Measurements from ENCODE around the gene MCAM. TPM values are rescaled to one million over a fixed set of nuclear protein-coding genes. Genes with fewer than 3 reads are reported as not detected.

MCAM gene
- total and polyA plus RNA-seq, 7 donors: 2.1 to 1,033 (median 628) TPM

DNA sequence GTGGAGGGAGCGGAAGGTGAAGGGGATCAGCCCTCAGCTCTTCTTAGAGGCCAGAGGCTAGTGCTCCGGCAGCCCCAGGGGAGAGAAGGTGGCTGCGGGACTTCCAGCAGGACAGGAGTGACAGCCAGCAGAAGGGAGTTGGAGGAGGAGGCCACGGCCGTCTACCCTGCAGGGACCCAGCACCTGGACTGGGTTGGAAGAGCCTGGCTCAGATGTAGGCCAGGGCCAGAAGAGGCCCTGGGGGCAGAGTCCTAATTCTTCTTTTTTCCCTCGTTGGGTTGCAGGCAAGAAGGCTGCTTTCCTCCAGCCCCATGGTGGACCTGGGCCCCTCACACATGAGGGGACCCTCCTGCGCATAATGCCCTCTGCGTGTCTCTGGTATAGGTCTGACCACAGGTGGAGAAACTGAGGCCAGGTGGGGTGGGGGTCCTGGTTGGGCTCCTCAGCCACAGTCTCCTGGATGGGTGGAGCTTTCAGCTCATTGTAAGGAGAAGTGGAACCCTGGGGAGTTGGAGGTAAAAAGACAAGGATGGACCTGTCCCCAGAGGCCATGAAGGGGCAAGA lies 2.3 kb upstream of the MCAM start:
- DNase-seq: no peak
- Histone ChIP-seq H3K4me3 (no peak overlapping the region), H3K27me3 (no peaks in the 10 kb centered on the region), H3K9me3 (no peaks in the 10 kb centered on the region), H3K4me1 (peaks cover 0 to 87% (median 75%) of the 10 kb centered on the region in 4 donors), H3K36me3 (peaks cover 0 to 9% (median 4%) of the 10 kb centered on the region in 4 donors), H3K27ac (peak overlapping the region; percentile 93 to 99 (median 96))
- TF ChIP-seq EP300 (IDR thresholded peaks at IDR 0.05) (no peak), POLR2A (IDR thresholded peaks at IDR 0.05) (no peak), POLR2AphosphoS5 (IDR thresholded peaks at IDR 0.05) (no peak)
- TF ChIP-seq, protein P1, sequence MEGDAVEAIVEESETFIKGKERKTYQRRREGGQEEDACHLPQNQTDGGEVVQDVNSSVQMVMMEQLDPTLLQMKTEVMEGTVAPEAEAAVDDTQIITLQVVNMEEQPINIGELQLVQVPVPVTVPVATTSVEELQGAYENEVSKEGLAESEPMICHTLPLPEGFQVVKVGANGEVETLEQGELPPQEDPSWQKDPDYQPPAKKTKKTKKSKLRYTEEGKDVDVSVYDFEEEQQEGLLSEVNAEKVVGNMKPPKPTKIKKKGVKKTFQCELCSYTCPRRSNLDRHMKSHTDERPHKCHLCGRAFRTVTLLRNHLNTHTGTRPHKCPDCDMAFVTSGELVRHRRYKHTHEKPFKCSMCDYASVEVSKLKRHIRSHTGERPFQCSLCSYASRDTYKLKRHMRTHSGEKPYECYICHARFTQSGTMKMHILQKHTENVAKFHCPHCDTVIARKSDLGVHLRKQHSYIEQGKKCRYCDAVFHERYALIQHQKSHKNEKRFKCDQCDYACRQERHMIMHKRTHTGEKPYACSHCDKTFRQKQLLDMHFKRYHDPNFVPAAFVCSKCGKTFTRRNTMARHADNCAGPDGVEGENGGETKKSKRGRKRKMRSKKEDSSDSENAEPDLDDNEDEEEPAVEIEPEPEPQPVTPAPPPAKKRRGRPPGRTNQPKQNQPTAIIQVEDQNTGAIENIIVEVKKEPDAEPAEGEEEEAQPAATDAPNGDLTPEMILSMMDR (IDR thresholded peaks at IDR 0.05): no peak
- intact Hi-C loops (cut with DNase I): no loop called here
- 76 to 83% methylated on average over 8 of the region's 8 CpGs for WGBS, 2 donors

- Histone ChIP-seq H3K36me3 (peaks cover 0 to 16% (median 8%) of the 10 kb centered on the region in 4 donors), H3K27ac (peak overlapping the region; percentile 93 to 99 (median 96)), H3K27me3 (no peaks in the 10 kb centered on the region), H3K4me1 (peaks cover 0 to 81% (median 69%) of the 10 kb centered on the region in 4 donors), H3K4me3 (no peak overlapping the region), H3K9me3 (no peaks in the 10 kb centered on the region)
- WGBS, 2 donors: 71 to 72% methylated on average over 22 of the region's 22 CpGs
- TF ChIP-seq POLR2AphosphoS5 (IDR thresholded peaks at IDR 0.05) (peak; percentile 46 to 80 (median 62)), POLR2A (IDR thresholded peaks at IDR 0.05) (peak in 1 of 2 donors; percentile 32), EP300 (IDR thresholded peaks at IDR 0.05) (peak in 2 of 4 donors; percentile 56 to 64)
- TF ChIP-seq, protein P1 (IDR thresholded peaks at IDR 0.05): no peak
- intact Hi-C loops (cut with DNase I): no loop called here
- DNase-seq: peak; percentile 87
Observed at GRCh38 chr11:119318240-119319135, 1.6 kb upstream of the MCAM start.

DNA sequence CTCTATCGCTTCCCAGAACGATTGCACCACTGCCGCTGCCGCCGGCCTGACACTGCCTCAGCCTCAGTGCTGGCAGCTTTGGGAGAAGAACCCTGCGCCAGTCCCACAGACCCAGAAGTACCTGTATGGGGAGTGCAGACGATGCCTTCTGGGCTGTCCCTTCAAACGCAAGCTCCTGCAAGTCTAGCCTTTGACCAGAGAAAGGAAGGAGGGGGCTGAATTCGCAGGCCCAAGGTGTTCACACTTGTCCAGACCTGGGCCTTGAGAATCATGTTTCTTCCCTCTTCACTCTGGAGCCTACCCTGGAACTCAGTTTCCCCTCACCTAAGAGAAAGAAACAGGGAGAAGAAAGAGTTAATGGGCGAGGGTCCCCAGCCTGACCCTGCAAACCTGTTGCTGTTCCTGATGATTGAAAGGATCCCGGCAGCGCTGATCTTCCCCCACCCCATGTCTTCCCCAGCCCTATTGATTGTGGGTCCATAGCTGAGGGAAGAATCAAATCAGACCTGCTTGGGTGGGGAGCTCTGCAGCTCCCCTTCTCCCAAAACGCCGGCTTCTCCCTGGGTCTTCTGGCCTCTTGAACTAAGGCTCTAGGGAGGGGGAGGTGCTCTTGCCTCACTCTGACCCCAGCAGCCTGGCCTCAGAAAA lies 786 bp upstream of the MCAM start:
- Histone ChIP-seq H3K4me3 (peak overlapping the region; percentile 62 to 90 (median 76)), H3K27ac (peak overlapping the region; percentile 93 to 99 (median 96)), H3K9me3 (no peaks in the 10 kb centered on the region), H3K4me1 (peaks cover 0 to 81% (median 66%) of the 10 kb centered on the region in 4 donors), H3K36me3 (peaks cover 1 to 23% (median 12%) of the 10 kb centered on the region in 4 donors), H3K27me3 (no peaks in the 10 kb centered on the region)
- TF ChIP-seq POLR2AphosphoS5 (IDR thresholded peaks at IDR 0.05): peak in 1 of 4 donors; percentile 31
- TF ChIP-seq EP300 (IDR thresholded peaks at IDR 0.05): no peak
- 71 to 72% methylated on average over 14 of the region's 14 CpGs for WGBS, 2 donors
- intact Hi-C loops (cut with DNase I): loop anchor here (2.0 kb wide), 1 partner anchor 223 kb away; a partner anchor contains a TSS
- DNase-seq: no peak

DNA sequence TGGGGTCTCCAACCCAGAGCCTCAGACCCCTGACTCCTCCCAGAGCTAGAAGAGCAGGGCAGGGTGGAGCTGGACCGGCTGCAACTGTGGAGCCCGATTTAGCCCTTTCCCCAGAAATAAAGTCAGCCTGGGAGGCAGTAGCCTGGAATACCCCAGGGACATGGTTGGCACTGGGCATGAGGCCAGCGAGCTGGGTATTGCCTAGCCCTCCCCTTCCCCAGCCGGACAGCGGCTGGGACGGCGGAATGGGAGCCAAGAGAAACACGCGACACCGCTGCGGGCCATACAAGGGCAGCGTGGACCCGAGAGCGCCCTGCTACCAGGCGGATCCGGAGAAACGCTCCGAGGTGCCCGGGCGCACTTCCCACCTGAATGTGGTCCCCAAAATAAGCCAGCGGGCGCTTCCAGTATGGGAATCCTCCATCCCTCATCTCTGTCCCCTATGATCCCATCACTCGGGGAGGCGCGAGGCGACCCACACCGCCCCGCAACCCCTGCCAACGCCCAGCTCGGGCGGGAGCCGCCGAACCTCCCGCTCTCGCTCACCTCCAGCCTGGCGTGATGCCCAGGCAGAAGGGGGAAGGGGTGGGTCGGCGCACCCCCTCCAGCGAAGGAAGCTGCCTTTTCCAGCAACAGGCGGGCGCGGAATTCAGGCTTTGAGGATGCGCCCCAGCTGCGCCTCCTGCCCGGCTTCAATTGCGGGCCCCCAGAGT lies 758 bp downstream of the MCAM start:
- H3K36me3 ChIP-seq: peaks cover 11 to 38% (median 27%) of the 10 kb centered on the region in 4 donors
- intact Hi-C loops (cut with DNase I): loop anchor here (2.0 kb wide), 1 partner anchor 221 kb away; a partner anchor contains a TSS
- DNase-seq: peak; percentile 91
- no peaks in the 10 kb centered on the region for H3K27me3 ChIP-seq
- H3K4me1 ChIP-seq: peaks cover 0 to 74% (median 54%) of the 10 kb centered on the region in 4 donors
- H3K4me3 ChIP-seq: peak overlapping the region; percentile 62 to 90 (median 76)
- H3K9me3 ChIP-seq: no peaks in the 10 kb centered on the region
- TF ChIP-seq EP300 (IDR thresholded peaks at IDR 0.05) (no peak), POLR2AphosphoS5 (IDR thresholded peaks at IDR 0.05) (peak; percentile 29 to 67 (median 64)), POLR2A (IDR thresholded peaks at IDR 0.05) (peak in 1 of 2 donors; percentile 42)
- TF ChIP-seq, protein P1 (IDR thresholded peaks at IDR 0.05): no peak
- peak overlapping the region; percentile 93 to 99 (median 96) for H3K27ac ChIP-seq
- WGBS, 2 donors: 1% methylated on average over 46 of the region's 46 CpGs
